Measurements from ENCODE around the gene ADGRE2.

The ADGRE2 gene

GRCh38 chr19:14689598-14690503 lies 88.5 kb downstream of the ADGRE2 start, which contains the start of gene ZNF333:
ZNF333 (plus strand) TSS chr19:14690048; CDS start chr19:14693492, 3,444 bp downstream.
- TF ChIP-seq, protein P1, sequence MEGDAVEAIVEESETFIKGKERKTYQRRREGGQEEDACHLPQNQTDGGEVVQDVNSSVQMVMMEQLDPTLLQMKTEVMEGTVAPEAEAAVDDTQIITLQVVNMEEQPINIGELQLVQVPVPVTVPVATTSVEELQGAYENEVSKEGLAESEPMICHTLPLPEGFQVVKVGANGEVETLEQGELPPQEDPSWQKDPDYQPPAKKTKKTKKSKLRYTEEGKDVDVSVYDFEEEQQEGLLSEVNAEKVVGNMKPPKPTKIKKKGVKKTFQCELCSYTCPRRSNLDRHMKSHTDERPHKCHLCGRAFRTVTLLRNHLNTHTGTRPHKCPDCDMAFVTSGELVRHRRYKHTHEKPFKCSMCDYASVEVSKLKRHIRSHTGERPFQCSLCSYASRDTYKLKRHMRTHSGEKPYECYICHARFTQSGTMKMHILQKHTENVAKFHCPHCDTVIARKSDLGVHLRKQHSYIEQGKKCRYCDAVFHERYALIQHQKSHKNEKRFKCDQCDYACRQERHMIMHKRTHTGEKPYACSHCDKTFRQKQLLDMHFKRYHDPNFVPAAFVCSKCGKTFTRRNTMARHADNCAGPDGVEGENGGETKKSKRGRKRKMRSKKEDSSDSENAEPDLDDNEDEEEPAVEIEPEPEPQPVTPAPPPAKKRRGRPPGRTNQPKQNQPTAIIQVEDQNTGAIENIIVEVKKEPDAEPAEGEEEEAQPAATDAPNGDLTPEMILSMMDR (IDR thresholded peaks at IDR 0.05), result no peak
- peak within 1 kb of the TSS; percentile 94 for H3K4me3 Mint-ChIP-seq
- DNase-seq, result peak; percentile 100
- peaks cover 5% of the 10 kb centered on the region for H3K36me3 Mint-ChIP-seq (ENCODE audit: low read depth)
- H3K27me3 Mint-ChIP-seq (ENCODE audit: low read depth, poor library complexity), result peaks cover 34% of the 10 kb centered on the region
- no peaks in the 10 kb centered on the region for H3K9me3 Mint-ChIP-seq
- peaks cover 16% of the 10 kb centered on the region for H3K4me1 Mint-ChIP-seq
- H3K27ac Mint-ChIP-seq, result peak within 1 kb of the TSS; percentile 99

- TF ChIP-seq, protein P1 (IDR thresholded peaks at IDR 0.05), result no peak
- no peak overlapping the region for H3K4me3 Mint-ChIP-seq
- H3K27me3 Mint-ChIP-seq (ENCODE audit: low read depth, poor library complexity), result peaks cover 53% of the 10 kb centered on the region
- no peaks in the 10 kb centered on the region for H3K36me3 Mint-ChIP-seq (ENCODE audit: low read depth)
- peaks cover 4% of the 10 kb centered on the region for H3K9me3 Mint-ChIP-seq
- H3K27ac Mint-ChIP-seq, result no peak overlapping the region
- H3K4me1 Mint-ChIP-seq, result peaks cover 11% of the 10 kb centered on the region
- DNase-seq, result no peak
These were observed 91.9 kb downstream of the ADGRE2 start for GRCh38 chr19:14686411-14686810.

GRCh38 chr19:14683439-14683838 lies 94.9 kb downstream of the ADGRE2 start:
- peaks cover 54% of the 10 kb centered on the region for H3K27me3 Mint-ChIP-seq (ENCODE audit: low read depth, poor library complexity)
- no peak for DNase-seq
- H3K9me3 Mint-ChIP-seq, result peaks cover 4% of the 10 kb centered on the region
- H3K27ac Mint-ChIP-seq, result no peak overlapping the region
- TF ChIP-seq, protein P1 (IDR thresholded peaks at IDR 0.05), result no peak
- H3K4me1 Mint-ChIP-seq, result no peaks in the 10 kb centered on the region
- H3K4me3 Mint-ChIP-seq, result no peak overlapping the region
- no peaks in the 10 kb centered on the region for H3K36me3 Mint-ChIP-seq (ENCODE audit: low read depth)

All from nephron progenitor cell (in vitro differentiated cells).